HG02678 (cell line): ENCODE results near the gene RASSF4.

Experiments
- ATAC-seq: cut with Tn5 transposase; IDR thresholded peaks from one replicate; pipeline ENCODE4 v1.9.1; 2021; ENCODE audit warnings: mild to moderate bottlenecking, moderate library complexity; ENCODE audit not compliant: unreplicated experiment

Gene RASSF4

GRCh38 chr10:44961931-44962750 lies 2.5 kb downstream of the RASSF4 start:
- ATAC-seq, result no peak

- no peak for ATAC-seq
Measured at GRCh38 chr10:44962870-44963738, 3.5 kb downstream of the RASSF4 start.

GRCh38 chr10:44963772-44964633 lies 4.4 kb downstream of the RASSF4 start:
- ATAC-seq, result no peak

GRCh38 chr10:44965104-44965503 lies 5.5 kb downstream of the RASSF4 start:
- ATAC-seq, result no peak

- peak; percentile 44 for ATAC-seq
Measured at GRCh38 chr10:44965651-44966097, 6.1 kb downstream of the RASSF4 start.

- ATAC-seq, result peak; percentile 36
Measured at GRCh38 chr10:44966129-44966815, 6.7 kb downstream of the RASSF4 start.

GRCh38 chr10:44966816-44967509 lies 7.4 kb downstream of the RASSF4 start:
- no peak for ATAC-seq

GRCh38 chr10:44967616-44968015 lies 8.0 kb downstream of the RASSF4 start:
- ATAC-seq, result no peak

GRCh38 chr10:44968091-44968490 lies 8.5 kb downstream of the RASSF4 start:
- ATAC-seq, result no peak

GRCh38 chr10:44968500-44969400 lies 9.1 kb downstream of the RASSF4 start:
- no peak for ATAC-seq

GRCh38 chr10:44969854-44970253 lies 10.3 kb downstream of the RASSF4 start:
- no peak for ATAC-seq

GRCh38 chr10:44970812-44971395 lies 11.3 kb downstream of the RASSF4 start:
- ATAC-seq, result no peak

GRCh38 chr10:44971434-44971833 lies 11.8 kb downstream of the RASSF4 start:
- ATAC-seq, result no peak

GRCh38 chr10:44971935-44972757 lies 12.5 kb downstream of the RASSF4 start:
- ATAC-seq, result no peak

GRCh38 chr10:44972874-44973306 lies 13.3 kb downstream of the RASSF4 start:
- no peak for ATAC-seq

- ATAC-seq, result peak; percentile 34
Measured at GRCh38 chr10:44973323-44974081, 13.9 kb downstream of the RASSF4 start.
